Keratinocyte (primary cell): Measurements from ENCODE around the gene APOM.

Source experiments
- EZH2 ChIP-seq: IDR thresholded peaks from one replicate; pipeline ENCODE4 v1.6.1; 2012; ENCODE audit warnings: inconsistent platforms, mild to moderate bottlenecking, low read length, moderate library complexity
- TF ChIP-seq, protein P1 (sequence below), 3 experiments: IDR thresholded peaks in 1 of 3; conservative IDR thresholded peaks in 1 of 3; optimal IDR thresholded peaks in 1 of 3; 2 replicates in 2 of 3; 3 replicates in 1 of 3; pipeline versions ENCODE3 to v1.5.1; 2011; ENCODE audit warnings: low read length in 3 of 3, mild to moderate bottlenecking in 3 of 3, moderate library complexity in 2 of 3, control low read depth in 1 of 3, inconsistent platforms in 1 of 3; ENCODE audit not compliant: insufficient read depth in 2 of 3; ENCODE audit errors: extremely low read depth in 1 of 3

DNA sequence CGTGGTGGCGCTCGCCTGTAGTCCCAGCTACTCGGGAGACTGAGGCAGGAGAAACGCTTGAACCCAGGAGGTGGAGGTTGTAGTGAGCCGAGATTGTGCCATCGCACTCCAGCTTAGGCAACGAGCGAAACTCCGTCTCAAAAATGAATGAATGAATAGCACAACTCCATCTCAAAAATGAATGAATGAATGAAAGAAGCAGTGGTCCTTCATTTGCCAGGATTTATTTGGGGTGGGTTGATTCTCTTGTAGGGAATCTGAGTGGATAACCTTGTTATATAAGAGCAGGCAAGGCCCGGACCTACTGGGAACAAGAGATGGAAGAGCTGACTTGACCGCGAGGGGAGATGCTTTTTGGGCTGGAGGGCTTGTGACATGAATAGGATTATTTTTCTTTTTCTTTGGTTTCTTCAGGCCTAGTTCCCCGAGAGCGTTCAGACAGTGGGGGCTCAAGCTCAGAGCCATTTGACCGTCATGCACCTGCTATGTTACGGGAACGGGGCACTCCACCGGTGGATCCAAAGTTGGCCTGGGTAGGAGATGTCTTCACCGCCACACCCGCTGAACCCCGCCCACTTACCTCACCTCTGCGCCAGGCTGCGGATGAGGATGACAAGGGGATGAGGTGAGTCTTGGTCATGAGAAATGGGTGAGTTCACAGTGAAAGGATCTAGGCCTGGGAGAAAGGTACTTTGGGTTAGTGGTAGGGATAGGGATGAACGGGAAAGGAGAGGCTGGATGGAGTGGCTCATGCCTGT is 25.3 kb upstream of the APOM start:
- TF ChIP-seq, protein P1, sequence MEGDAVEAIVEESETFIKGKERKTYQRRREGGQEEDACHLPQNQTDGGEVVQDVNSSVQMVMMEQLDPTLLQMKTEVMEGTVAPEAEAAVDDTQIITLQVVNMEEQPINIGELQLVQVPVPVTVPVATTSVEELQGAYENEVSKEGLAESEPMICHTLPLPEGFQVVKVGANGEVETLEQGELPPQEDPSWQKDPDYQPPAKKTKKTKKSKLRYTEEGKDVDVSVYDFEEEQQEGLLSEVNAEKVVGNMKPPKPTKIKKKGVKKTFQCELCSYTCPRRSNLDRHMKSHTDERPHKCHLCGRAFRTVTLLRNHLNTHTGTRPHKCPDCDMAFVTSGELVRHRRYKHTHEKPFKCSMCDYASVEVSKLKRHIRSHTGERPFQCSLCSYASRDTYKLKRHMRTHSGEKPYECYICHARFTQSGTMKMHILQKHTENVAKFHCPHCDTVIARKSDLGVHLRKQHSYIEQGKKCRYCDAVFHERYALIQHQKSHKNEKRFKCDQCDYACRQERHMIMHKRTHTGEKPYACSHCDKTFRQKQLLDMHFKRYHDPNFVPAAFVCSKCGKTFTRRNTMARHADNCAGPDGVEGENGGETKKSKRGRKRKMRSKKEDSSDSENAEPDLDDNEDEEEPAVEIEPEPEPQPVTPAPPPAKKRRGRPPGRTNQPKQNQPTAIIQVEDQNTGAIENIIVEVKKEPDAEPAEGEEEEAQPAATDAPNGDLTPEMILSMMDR (optimal IDR thresholded peaks at IDR 0.05 in 1 of 3, IDR thresholded peaks at IDR 0.05 in 1 of 3, conservative IDR thresholded peaks at IDR 0.05 in 1 of 3; ENCODE audit: extremely low read depth in 1 of 3, insufficient read depth in 2 of 3, low read length in 3 of 3) = no peak
- TF ChIP-seq EZH2 = no peak
